ENCODE results near the gene CERK. TPM values are rescaled to one million over a fixed set of nuclear protein-coding genes. Genes with fewer than 3 reads are reported as not detected.
"Not testable (repeated sequence)": the region's sequence is repeated elsewhere in the genome, so short reads cannot be mapped to it uniquely, and the experiment has no call there.

The CERK gene
- total RNA-seq, 2 donors from 2014 or later = 10.2 to 18.0 TPM

DNA sequence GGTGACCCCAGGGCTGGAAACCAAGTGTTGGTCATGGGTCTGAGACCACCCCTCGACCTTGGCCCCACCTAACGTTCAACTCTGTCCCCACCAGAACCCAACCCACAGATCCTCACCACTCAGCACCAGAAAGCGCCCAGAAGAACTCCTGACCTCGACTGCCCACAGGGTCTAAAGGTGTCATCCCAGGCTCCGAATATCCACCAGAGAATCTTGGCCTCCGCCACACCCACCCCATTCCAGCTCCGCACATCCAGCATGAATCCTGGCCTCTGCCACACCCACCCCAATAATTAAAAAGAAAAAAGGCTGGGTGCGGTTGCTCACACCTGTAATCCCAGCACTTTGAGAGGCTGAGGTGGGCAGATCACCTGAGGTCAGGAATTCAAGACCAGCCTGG is 1.3 kb downstream of the CERK start:
- peak overlapping the region; percentile 59 to 65 for H3K4me3 ChIP-seq
- no peaks in the 10 kb centered on the region for H3K27me3 ChIP-seq (replicated peaks; ENCODE audit: insufficient read depth)
- H3K4me1 ChIP-seq (replicated peaks) = peaks cover 5% of the 10 kb centered on the region
- TF ChIP-seq, protein P1, sequence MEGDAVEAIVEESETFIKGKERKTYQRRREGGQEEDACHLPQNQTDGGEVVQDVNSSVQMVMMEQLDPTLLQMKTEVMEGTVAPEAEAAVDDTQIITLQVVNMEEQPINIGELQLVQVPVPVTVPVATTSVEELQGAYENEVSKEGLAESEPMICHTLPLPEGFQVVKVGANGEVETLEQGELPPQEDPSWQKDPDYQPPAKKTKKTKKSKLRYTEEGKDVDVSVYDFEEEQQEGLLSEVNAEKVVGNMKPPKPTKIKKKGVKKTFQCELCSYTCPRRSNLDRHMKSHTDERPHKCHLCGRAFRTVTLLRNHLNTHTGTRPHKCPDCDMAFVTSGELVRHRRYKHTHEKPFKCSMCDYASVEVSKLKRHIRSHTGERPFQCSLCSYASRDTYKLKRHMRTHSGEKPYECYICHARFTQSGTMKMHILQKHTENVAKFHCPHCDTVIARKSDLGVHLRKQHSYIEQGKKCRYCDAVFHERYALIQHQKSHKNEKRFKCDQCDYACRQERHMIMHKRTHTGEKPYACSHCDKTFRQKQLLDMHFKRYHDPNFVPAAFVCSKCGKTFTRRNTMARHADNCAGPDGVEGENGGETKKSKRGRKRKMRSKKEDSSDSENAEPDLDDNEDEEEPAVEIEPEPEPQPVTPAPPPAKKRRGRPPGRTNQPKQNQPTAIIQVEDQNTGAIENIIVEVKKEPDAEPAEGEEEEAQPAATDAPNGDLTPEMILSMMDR (IDR thresholded peaks at IDR 0.05) = no peak
- TF ChIP-seq POLR2A (IDR thresholded peaks at IDR 0.05) (no peak), POLR2AphosphoS5 (IDR thresholded peaks at IDR 0.05) (no peak)
- H3K36me3 ChIP-seq = no peaks in the 10 kb centered on the region
- H3K9me3 ChIP-seq = no peaks in the 10 kb centered on the region
- no peak overlapping the region for H3K27ac ChIP-seq
- DNase-seq (ENCODE audit: low spot score) = no peak
- 74% methylated on average over 8 of the region's 8 CpGs for WGBS
- intact Hi-C loops (cut with DNase I) = loop anchor here (5.0 kb wide), 1 partner anchor 159 kb away; no protein-coding TSS in a partner anchor

DNA sequence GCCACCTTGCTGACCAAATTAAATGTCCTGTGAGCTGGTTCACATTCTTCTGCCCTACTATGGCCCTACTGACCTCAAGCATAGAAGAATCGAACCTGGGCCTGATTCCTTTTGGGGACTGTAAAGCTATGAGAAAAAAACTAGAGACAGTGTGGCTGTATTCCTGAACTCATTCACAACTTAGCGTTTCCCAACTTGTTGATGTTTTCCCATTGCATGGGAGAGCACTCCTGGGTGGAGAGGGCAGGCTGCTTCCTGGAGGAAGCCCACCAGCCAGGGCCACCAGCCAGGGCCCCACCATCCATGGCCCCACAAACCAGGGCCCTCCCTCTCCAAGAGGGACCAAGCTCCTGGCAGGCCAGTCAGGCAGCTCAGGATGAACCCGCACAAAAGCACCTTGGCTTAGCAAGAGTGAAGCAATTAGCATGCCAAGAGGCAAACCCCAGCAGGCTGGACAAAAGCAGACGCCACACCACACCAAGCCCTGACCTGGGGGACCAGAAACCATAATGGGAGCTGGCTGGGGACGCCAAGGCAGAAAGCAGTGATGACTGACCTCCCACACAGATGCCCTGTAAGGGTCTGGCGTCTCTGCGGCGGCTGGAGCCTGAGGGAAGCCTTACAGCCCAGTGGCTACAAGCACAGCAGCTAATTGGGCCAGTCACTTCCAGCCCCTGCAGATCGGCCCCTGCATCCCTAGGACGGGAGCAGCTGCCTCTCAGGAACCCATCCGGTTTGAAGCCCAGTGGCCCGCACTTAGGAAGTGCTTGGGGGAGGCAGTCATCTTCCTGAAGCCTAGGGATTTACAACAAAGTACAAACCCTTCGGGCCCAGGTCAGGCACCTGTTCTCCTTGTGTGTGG is 2.1 kb downstream of the CERK start:
- no peaks in the 10 kb centered on the region for H3K9me3 ChIP-seq
- no peak overlapping the region for H3K4me3 ChIP-seq
- peaks cover 8% of the 10 kb centered on the region for H3K4me1 ChIP-seq (replicated peaks)
- DNase-seq (ENCODE audit: low spot score) = no peak
- no peak for TF ChIP-seq POLR2A (IDR thresholded peaks at IDR 0.05)
- no peaks in the 10 kb centered on the region for H3K27me3 ChIP-seq (replicated peaks; ENCODE audit: insufficient read depth)
- WGBS = 77% methylated on average over 13 of the region's 13 CpGs
- no peaks in the 10 kb centered on the region for H3K36me3 ChIP-seq
- H3K27ac ChIP-seq = peak overlapping the region; percentile 16 to 30
- intact Hi-C loops (cut with DNase I) = loop anchor here (5.0 kb wide), 1 partner anchor 159 kb away; no protein-coding TSS in a partner anchor

DNA sequence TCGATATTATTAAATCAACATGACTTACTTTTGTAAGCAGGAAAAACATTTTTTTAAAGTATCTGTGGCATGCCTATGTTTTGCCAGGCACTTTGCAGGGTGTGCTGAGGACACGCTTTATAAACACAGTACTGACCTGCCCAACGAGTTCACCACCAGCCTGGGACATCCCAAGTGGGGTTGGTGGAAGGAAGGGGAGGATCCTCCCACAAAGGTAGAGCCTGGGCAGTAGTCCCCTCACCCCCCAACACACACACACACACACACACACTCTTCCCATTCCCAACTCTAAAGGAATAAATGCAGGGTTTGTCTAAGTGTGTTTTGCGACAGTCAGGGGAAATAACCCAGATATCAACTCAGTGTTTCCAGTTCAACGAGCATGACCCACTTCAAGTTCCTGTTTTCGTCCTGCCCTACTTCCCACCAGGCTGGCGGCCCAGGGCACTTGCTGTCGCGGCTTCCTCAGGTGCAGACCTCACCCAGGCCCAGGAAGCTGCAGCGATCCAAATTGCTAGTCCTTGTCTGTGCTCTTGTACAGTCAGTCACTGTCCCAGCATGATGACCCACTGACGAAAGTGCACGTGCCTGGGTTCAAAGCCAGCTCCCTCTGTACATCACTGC is 3.1 kb downstream of the CERK start:
- H3K27ac ChIP-seq = peak overlapping the region; percentile 16 to 30
- TF ChIP-seq POLR2A (IDR thresholded peaks at IDR 0.05) = no peak
- no peak for TF ChIP-seq POLR2AphosphoS5 (IDR thresholded peaks at IDR 0.05)
- TF ChIP-seq, protein P1 (IDR thresholded peaks at IDR 0.05) = no peak
- peaks cover 8% of the 10 kb centered on the region for H3K4me1 ChIP-seq (replicated peaks)
- 22% methylated on average over 12 of the region's 12 CpGs for WGBS
- no peaks in the 10 kb centered on the region for H3K27me3 ChIP-seq (replicated peaks; ENCODE audit: insufficient read depth)
- DNase-seq (ENCODE audit: low spot score) = no peak
- H3K36me3 ChIP-seq = no peaks in the 10 kb centered on the region
- no peak overlapping the region for H3K4me3 ChIP-seq
- intact Hi-C loops (cut with DNase I) = loop anchor here (5.0 kb wide), 1 partner anchor 158 kb away; no protein-coding TSS in a partner anchor
- no peaks in the 10 kb centered on the region for H3K9me3 ChIP-seq

DNA sequence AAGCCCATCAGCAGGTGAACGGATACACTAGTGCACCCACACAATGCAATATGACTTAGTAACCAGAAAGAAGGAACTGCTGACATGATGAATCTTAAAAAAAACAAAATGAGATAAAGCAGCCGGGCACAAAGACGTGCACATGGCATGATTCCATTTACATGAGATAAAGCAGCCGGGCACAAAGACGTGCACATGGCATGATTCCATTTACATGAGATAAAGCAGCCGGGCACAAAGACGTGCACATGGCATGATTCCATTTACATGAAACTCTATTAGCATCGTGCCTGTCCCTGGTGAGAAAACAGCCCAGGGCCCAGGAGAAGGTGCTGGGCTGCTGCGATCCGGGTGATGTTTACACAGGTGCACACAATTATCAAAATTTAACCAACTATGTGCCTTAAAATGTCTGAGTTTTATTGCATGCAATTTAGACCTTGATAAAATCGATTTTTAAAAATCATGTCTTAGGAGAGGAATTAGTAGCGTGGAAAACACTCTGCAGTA is 3.8 kb downstream of the CERK start:
- H3K4me3 ChIP-seq; DNase-seq (ENCODE audit: low spot score); intact Hi-C loops (cut with DNase I); H3K9me3 ChIP-seq; H3K4me1 ChIP-seq (replicated peaks); H3K36me3 ChIP-seq; H3K27me3 ChIP-seq (replicated peaks; ENCODE audit: insufficient read depth): not testable (repeated sequence)
- H3K27ac ChIP-seq = peak overlapping the region in 1 of 2 donors; percentile 30
- WGBS = 15% methylated on average over 12 of the region's 12 CpGs

DNA sequence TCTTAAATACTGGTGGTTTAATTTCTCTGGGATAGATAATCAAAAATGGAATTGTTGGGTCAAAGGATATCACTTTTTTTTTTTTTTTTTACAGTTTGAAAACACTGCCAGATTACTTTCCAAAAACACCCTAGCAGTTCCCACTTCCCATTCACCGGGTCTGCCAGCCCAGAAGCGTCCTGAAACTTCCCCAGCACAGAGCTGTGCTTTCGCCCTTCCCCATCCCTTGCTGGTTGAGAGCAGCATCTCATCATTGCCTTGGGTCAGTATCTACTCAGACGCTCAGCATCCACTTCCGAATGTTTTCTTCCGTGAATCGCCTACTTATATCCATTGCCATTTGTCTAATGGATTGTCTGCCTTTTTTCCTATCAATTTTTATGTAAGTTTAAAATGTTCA is 5.5 kb downstream of the CERK start:
- Histone ChIP-seq H3K4me3 (no peak overlapping the region), H3K4me1 (replicated peaks) (peaks cover 3% of the 10 kb centered on the region), H3K36me3 (no peaks in the 10 kb centered on the region), H3K27ac (no peak overlapping the region), H3K27me3 (replicated peaks; ENCODE audit: insufficient read depth) (no peaks in the 10 kb centered on the region), H3K9me3 (no peaks in the 10 kb centered on the region)
- 83% methylated on average over 7 of the region's 7 CpGs for WGBS
- TF ChIP-seq POLR2AphosphoS5 (IDR thresholded peaks at IDR 0.05) (no peak), POLR2A (IDR thresholded peaks at IDR 0.05) (no peak)
- TF ChIP-seq, protein P1 (IDR thresholded peaks at IDR 0.05) = no peak
- intact Hi-C loops (cut with DNase I) = loop anchor here (2.0 kb wide), 1 partner anchor 82 kb away; no protein-coding TSS in a partner anchor
- no peak for DNase-seq (ENCODE audit: low spot score)
